Adrenal gland (tissue), 5 donors: Measurements from ENCODE around the gene GABRB3.

ENCODE experiments used
- CTCF ChIP-seq, 6 experiments: fragments of 450-650 bp in 4 of 6; fragments of 200-600 bp in 2 of 6; sonication (generic) in 1 of 6; IDR thresholded peaks; 1 replicate in 5 of 6; 2 replicates in 1 of 6; pipeline versions ENCODE4 v1.5.1 to v1.8.0; 2016 to 2021; ENCODE audit warnings: antibody characterized with exemption in 6 of 6, mild to moderate bottlenecking in 2 of 6, moderate library complexity in 1 of 6
- POLR2A ChIP-seq, 2 donors: fragments of 450-650 bp; IDR thresholded peaks; one replicate each; pipeline ENCODE4 v1.6.1; 2017; ENCODE audit warnings: antibody characterized with exemption in 2 of 2, mild to moderate bottlenecking in 2 of 2, moderate library complexity in 1 of 2
- donor health status: DM: no; HTN: no; CAD: no.

GRCh38 chr15:26632500-26632899 lies 140.4 kb downstream of the GABRB3 start:
- no peak for TF ChIP-seq CTCF (IDR thresholded peaks at IDR 0.05)
- TF ChIP-seq POLR2A (IDR thresholded peaks at IDR 0.05) = no peak
